OCI-LY1 (cell line): ENCODE measurements around the gene CDH13.

Source experiments
- CTCF ChIP-seq: fragments of 200-600 bp; sonication (generic), shearing (Covaris generic); IDR thresholded peaks from 2 replicates; pipeline ENCODE4 v1.5.1; 2017; ENCODE audit warnings: mild to moderate bottlenecking, antibody characterized with exemption, low read length, moderate library complexity, mixed read lengths
- EZH2 ChIP-seq: fragments of 200-600 bp; sonication (generic), shearing (Covaris generic); IDR thresholded peaks from 2 replicates; pipeline ENCODE4 v1.8.0; 2017; ENCODE audit warnings: borderline replicate concordance, mixed run types, mild to moderate bottlenecking, antibody characterized with exemption, low read length, moderate library complexity, mixed read lengths

- TF ChIP-seq EZH2 (no peak), CTCF (no peak)
Measured at GRCh38 chr16:83520596-83520995, 893.8 kb downstream of the CDH13 start.
